HG02970 (cell line): Measurements from ENCODE around the gene SLC9A9.
"Not testable (repeated sequence)": the region's sequence is repeated elsewhere in the genome, so short reads cannot be mapped to it uniquely, and the experiment has no call there.

ENCODE experiments used
- ATAC-seq: cut with Tn5 transposase; IDR thresholded peaks from one replicate; pipeline ENCODE4 v1.9.1; 2021; ENCODE audit warnings: mild to moderate bottlenecking, moderate library complexity, moderate number of reproducible peaks; ENCODE audit not compliant: unreplicated experiment, low FRiP score

The SLC9A9 gene

DNA sequence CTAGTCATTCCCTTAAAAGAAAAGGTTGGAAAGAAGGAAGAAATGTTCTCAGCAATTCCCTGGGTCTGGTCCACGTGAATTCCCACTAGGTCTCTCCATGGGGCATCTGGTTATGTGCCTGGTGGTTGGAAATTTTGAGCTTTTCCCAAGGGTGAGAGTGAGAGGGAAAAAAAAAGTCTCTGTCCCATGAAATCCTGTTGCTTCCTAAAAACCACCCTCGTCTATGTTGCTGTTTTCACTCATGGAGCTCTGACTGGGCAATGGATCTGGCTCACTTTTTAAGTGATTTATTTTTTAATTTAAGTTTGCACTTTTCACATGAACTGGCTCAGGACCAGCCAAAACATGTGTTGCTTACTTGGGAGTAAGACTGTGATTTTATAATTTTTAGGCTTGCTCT lies 538.6 kb downstream of the SLC9A9 start:
- no peak for ATAC-seq

DNA sequence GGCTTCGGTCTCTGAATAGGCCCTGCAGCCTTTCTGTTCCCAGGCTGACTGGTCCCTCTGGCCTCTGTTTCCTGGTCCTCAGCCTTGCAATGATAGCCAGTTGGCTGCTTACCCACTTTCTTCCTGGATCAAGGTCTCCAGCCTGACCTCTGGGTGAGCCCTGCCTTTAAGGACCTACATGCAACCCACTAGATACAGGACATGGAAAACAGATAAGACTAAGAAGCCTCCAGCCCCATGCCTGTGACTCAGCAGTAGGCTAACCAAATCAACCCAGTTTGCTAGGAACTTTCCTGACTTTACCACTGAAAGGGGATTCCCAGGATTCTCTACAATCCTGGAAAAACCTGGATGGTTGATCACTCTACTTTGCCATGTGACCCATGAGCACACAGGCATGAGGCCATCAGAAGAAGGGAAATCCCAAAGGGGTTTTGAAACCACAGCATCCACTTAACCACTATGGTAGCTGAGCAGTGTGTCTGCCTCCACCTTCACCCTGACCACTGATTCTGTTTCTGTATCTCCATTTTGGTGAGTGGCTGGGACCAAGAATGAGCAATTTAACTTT lies 540.6 kb downstream of the SLC9A9 start:
- ATAC-seq, result no peak

DNA sequence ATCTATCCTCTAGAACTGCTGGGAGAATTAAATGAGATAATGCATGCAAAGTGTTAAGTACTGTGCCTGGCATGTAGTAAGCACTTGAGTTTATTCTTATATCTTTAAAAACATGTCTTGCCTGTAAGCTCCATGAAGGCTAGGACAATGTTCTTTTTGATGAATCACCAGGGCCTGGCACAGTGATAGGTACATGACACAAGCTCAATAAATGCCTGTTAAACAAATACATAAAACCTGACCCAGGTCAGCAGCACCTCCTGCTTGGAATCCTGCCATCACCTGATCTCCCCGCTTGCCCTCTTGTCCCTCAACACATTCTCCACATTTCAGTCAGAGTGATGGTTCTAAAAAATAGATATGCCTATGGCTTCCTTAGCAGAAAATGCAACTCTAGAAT lies 541.9 kb downstream of the SLC9A9 start:
- ATAC-seq, result no peak

DNA sequence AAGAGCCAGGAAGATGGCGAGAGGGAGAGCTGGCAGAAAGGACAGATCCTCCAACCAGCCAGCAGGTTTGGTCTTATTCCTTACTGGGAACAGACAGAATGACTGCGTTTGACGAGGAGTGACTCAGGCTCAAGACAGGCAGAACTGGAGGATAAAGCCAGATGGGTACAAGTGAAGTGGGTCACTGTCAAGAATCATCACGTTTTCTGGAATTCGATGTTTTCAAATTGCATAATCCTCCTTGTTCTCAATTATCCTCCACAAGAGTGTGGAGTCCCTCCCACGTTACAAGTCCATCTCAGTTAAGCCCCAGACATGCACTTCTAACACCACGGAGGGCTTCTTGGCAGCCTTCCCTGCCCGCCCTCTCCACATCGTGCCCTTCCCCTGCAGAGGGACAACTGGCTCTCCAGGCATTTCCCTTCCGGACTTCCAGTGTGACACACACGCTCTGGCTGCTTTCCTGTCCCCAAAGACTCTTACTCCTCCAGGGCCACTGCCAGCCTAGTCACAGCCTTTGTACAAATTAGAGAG lies 545.6 kb downstream of the SLC9A9 start:
- ATAC-seq, result no peak

DNA sequence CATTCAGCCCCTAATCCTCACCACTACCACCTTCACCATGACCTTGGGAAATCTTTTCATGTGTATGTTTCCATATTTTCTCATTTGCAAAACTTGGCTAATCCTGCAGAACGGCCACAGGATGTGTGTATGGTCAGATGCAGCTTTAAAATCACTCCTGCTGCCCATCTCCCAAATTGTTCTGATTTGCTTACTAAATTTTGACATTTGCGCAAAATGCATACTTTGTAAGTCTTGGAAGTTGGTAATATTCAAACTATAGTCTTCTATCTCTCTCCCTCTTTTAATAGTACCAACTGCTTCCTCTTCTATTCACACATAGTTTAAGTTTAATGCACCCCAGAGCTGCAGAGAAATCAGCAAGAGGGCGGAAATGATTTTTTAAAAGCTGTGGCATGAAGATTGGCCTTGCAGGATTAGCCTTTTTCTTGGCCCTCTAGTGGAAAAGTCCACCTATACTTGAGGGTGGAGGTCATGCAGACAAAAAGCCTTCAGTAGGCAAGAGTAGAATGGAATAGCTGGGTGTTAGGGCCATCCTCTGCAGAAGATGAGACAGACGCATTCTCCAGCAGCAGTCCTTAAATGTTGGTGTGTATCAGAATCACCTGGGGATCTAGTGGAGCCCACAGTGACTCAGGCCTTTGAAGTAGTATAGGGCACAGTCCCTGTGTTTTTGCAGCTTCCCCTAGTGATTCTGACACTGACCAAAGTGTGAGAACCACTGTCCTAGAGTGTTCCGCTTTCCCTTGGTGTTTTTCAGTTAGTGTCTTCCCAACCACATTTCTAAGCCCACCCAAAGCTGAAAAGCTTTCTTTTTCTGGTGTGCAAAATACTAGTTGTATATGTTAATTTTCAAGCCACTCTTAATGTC lies 547.0 kb downstream of the SLC9A9 start:
- no peak for ATAC-seq

DNA sequence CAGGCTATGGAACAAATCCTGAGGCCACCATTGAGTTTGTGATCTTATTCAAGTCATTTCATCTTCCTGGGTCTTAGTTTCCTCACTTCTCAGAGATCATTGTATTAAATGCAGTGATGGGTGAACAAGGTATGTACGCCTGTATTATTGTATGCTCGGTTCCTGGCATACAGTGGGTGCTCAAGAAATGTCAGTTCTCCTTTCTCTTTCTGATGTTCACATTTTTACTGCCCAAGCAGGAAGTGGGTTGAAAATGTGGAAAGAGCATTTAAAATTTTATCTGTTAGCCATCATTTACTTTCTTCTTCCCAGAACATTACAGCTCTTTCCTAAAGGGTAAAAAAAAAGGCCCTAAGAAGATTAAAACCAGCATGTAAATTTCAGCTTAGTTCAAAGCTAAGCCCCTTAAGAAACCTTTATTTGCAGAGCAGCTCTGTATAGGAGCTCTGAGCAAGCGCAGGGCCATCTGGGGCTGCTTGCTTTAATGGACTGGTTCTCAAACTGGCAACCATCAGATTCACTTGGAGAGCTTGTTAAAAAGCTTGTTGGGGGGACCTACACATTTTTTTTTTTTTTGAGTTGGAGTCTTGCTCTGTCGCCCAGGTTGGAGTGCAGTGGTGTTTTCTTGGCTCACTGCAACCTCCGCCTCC lies 549.3 kb downstream of the SLC9A9 start:
- ATAC-seq, result no peak

DNA sequence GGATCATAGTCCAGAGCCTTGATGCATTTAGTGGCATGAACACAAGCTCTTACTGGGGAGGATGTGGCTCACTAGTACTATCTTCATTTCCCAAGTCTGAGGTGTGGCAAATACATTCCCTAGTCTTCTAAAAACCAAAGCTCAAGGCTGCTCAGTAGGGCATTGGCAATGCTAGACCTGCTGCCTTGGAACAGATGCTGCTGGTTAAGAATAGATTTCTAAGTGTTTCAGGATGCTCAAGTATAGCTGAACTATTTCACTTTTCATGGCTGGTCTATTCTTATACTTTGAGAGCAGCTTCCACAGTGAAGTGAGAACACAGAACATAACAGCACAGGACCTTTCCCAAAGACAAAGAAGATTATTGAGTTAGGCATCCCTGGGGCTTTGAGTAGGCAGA lies 549.9 kb downstream of the SLC9A9 start:
- no peak for ATAC-seq

DNA sequence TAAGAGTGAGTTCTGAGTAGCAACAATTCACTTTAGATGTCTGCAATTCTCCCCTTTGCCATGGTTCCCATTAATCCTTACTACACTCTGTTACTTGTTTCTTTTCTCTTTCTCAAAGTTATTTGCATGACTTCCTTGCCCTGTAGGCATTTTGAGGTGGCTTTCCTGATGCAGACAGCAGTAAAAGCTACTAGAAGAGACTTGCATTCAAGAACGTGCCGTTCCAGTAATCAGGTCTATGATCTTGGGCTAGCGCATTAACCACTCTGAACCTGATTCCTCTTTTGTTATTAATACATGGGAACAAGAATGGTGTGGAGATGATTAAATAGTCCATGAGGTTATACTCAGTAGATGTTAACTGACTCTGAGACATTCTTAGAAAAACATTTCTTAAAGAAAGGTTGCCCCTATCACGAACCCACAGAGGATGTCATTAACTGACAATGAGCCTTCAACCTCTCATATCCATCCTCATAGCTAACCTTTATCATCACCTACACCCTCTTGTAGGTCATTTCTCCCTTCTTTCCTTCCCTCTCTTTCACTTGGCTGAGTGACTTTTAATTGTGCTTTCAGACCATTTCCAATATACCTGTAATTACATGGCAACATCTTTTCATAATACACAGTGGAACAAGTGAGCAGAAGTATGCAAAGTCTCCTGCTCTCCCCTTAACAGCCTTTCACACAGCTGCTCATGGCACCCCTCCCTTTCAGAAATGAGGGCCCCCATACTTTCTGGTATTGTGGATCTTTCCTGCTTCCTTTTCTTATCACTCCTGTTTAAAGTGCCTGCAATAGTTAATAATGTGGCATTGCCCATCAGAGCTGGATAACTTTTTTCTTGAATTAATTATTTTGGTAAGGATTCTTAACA lies 552.8 kb downstream of the SLC9A9 start:
- no peak for ATAC-seq

DNA sequence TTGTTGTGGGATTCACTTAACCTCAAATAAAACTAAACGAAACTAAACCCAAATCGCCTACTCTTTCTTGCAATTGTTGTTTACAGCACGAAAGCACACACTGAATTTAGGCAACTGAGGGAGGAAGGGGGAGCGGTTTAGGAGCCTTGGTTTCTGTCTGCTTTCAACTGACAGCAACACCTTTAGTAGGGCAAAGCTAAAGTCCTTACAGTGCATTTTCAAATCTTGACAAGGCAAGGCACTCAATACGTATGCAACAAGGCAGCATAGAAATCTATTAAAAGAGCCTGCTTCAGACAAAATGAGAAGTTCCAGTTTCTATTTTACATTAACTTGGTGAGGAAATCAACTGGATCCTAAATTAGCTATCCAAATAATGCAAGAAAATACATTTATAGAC lies 554.1 kb downstream of the SLC9A9 start:
- no peak for ATAC-seq

DNA sequence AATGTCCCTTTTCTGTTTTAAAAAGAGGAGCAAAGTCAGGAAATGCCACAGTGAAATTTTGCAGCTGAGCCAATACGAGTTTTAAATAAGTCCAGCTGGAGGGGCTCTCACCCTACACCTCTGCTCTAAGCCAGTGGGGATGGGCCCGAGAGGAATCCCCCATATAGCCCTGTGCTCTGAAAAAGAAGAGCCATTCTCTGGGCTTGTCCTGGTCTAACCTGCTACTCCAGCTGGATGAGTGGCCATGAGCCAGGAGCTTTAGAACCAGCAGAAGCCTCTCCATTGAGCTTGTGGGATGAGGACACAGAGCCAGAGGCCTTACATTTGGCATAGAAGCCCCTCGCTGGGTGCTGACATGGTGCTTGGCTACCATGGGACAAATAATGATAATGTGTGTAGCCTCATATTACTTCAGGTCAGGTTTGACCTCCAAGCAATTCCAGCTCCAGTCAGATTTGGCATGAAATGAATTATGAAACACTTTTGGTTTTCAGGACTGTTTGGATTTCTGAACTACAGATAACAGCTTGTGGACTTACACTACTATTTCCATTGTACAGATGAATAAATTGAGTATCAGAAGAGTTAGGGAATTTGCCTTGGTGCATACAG lies 556.3 kb downstream of the SLC9A9 start:
- no peak for ATAC-seq

DNA sequence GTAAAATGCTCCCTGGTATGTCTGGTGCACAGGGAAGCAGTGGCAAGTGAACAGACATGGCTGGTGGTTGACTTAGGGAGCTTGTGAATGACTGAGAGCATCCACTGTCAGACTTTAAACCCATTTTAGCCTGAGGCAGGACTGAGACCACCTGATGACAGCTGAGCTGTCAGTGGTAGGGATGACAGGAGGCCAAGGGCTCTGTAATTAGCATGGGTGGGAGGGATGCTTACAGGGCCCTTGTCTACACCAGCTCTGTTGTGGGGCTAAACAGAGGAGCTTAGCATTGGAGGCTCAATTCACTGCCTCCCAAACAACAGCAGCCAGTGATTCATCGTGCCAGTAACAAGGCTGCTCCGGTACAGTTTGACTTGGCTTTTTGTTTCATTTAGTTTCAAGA lies 559.3 kb downstream of the SLC9A9 start:
- ATAC-seq, result no peak

DNA sequence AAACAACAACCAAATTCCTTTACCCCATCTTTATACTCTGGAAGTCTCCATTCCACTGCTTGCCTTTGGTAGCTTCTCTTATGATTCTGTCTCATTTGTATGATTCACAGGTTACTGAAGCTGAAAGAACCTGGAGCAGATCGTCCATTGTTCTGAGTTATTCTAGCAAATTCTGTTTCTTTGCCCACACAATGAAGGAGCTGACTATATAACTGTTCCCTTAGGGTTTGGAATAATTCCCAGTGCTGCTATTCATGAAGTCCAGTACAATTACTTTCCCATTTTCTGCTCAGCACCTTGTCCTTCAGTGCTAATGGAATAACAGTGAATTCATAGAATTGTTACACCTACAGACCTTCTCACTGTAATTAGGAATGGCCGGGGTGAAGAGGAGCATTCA lies 560.9 kb downstream of the SLC9A9 start:
- no peak for ATAC-seq

DNA sequence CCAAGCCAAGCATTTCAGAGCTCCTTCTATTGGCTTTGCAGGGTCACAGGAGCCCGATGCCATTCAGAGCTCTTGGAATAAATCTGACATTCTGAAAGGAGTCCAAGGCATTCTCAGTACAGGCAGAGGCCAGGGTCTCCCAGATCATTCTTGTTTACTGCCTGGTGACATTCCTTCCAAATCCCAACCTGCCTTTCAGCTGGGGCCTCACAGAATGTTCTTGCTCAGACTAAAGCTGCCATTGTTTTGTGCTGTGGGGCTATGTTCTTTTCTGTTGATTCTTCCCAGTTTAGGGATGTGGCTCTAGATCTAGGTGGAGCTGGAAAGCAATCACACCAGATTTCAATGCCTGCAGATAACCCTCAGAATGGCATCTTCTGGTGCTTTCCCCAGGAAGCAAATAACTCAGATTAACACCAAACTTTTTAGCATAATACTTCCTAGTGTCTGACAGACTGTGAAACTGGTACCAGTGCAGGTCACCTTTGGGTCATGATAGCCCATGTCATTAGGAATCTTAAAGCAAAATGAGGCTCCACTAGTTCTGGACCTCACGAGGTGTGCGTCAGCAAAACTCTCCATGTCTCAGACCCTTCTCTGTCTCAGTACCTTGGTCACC lies 561.8 kb downstream of the SLC9A9 start:
- ATAC-seq, result no peak

DNA sequence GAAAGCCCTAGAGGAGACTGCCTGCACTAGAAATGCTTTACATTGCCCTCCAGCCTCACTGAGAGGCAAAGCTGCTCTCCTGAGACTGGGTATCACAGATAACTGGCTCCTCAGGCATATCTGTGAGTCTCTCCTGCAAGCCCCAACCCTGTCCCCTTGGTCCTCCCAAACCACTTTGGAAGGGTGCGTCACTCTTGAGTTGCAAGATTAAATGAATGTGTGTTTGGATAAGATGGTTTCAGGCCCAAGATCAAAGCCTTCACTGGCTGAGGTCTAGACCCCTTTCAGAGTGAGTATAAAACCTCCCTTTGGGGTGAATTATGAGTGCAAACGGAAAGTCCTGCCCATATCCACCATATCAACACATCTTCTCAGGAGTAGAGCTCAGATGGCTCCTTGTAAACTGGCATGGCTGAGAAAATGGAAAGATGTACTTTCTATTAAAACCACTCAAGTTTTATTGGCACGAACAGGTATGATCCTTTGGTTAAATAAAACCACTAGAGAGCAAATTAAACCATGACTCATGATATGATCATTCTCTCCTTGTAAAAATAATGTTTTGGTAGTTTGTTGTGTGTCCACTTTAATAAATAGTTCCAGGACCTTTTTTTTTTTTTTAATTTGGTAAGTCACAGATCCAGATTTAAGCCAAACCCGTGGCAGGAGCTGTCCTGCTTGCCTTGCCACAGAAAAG lies 564.7 kb downstream of the SLC9A9 start:
- ATAC-seq, result no peak

DNA sequence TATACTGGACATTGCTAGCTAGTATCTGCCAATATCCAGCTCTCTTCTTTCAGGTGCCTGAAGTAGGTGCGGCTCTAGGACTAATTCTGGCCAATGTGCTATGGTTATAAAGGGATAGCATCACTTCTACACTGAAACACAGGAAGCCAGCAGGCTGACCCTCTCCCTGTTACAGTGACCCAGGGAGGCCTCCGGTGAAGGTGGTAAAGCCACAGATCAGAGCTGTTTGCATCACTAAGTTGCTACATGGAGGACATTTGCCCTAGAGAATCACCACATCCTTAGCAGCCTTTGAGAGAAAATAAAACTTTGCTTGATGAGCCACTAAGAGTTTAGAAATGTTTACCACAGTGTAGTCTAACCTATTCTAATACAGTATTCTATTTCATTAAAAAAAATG lies 567.3 kb downstream of the SLC9A9 start:
- ATAC-seq, result no peak

DNA sequence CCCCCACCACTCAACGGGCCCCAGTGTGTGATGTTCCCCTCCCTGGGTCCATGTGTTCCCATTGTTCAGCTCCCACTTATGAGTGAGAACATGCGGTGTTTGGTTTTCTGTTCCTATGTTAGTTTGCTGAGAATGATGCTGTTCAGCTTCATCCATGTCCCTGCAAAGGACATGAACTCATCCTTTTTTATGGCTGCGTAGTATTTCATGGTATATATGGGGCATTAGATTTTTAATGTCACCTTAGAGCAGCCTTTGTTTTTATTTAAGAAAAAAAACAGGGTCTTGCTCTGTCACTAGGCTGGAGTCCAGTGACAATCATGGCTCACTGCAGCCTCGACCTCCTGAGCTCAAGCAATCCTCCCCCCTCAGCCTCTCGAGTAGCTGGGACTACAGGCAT lies 568.7 kb downstream of the SLC9A9 start:
- not testable (repeated sequence) for ATAC-seq

DNA sequence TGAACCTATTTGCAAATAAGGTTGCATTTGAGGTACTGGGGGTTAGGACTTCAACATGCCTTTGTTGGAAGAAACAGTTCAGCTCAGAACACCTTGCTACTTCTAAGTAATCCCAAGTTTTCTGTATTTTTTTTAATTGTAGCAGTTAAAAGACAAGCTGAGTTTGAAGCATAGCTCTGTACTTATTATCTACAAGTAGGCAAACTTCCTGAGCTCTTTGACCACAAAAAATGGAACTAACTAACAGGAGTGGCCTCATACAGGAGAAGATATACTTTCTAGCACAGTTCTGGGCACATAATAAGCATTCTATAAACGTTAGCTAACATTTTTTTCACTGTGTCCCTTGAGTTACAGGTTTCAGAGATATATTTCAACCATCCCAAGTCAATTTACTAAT lies 569.5 kb downstream of the SLC9A9 start:
- ATAC-seq, result no peak

DNA sequence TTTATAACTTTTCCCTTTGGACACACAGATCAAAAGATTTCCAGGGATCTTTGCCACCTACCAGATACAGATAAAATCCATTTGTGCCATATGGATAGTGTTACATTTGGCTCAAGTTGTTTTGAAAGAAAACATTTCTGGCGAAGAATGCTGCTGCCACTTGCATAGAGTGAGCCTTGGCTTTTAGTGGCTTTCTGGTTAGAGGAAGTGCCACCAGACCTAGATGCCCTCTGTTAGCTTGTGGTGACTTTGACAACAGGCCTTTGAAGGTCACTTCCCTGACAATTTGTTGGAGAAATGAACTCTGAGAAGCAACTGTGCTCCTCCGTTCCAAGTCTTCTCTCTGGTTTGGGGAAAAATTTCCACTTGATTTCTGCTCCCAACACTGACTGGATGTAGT lies 570.7 kb downstream of the SLC9A9 start:
- no peak for ATAC-seq

DNA sequence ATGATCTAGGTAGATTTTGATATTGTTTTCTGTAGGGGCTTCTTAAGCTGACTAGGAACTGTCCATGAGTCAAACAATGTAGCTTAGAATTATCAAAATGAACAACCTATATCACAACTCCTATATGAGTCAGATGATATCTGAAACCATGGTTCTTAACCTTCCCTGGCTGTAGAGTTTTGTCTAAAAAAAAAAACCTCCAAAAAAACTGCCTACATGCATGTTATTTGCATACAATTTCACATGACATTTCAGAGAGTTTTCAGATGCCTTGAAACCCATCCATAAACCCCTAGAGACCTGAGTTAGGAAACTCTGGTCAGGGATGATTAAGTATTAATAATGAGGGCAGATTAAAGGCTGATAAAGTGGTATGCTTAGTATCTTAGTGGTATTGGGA lies 571.7 kb downstream of the SLC9A9 start:
- ATAC-seq, result peak; percentile 69
